Sigmoid colon (tissue), 7 donors: ENCODE data around the gene SDK2. TPM values are rescaled to one million over a fixed set of nuclear protein-coding genes. Genes with fewer than 3 reads are reported as not detected.

ENCODE experiments used
- DNase-seq: peaks from one replicate; pipeline ENCODE4 v3.0.0-alpha.2; 2019
- H3K27ac ChIP-seq, 4 donors: fragments of 200-600 bp; sonication (generic); one replicate each; pipeline ENCODE4 v1.5.1; 2016 to 2019; ENCODE audit warnings: mild to moderate bottlenecking in 1 of 4
- H3K27me3 ChIP-seq, 3 donors: fragments of 200-600 bp; sonication (generic); one replicate each; pipeline ENCODE4 v1.5.1; 2019; ENCODE audit warnings: mild to moderate bottlenecking in 1 of 3
- H3K36me3 ChIP-seq, 4 donors: fragments of 200-600 bp; sonication (generic); one replicate each; pipeline ENCODE4 v1.5.1; 2016 to 2019
- H3K4me1 ChIP-seq, 4 donors: fragments of 200-600 bp; sonication (generic); one replicate each; pipeline ENCODE4 v1.5.1; 2017 to 2019
- H3K4me3 ChIP-seq, 4 donors: fragments of 200-600 bp; sonication (generic); one replicate each; pipeline ENCODE4 v1.5.1; 2017 to 2019; ENCODE audit warnings: mild to moderate bottlenecking in 2 of 4, moderate library complexity in 1 of 4
- H3K9me3 ChIP-seq, 4 donors: fragments of 200-600 bp in 3 of 4; sonication (generic) in 3 of 4; one replicate each; pipeline versions ENCODE4 v1.5.1 to v1.6.1; 2013 to 2019
- EP300 ChIP-seq, 4 donors: sonication (generic); formaldehyde crosslinking; IDR thresholded peaks; one replicate each; pipeline ENCODE4 v1.6.1; 2017; ENCODE audit warnings: antibody characterized with exemption in 4 of 4
- POLR2A ChIP-seq, 2 donors: fragments of 450-650 bp; IDR thresholded peaks; one replicate each; pipeline ENCODE4 v1.6.1; 2016; ENCODE audit warnings: antibody characterized with exemption in 2 of 2, mild to moderate bottlenecking in 2 of 2, moderate library complexity in 2 of 2
- POLR2AphosphoS5 ChIP-seq, 4 donors: sonication (generic); formaldehyde crosslinking; IDR thresholded peaks; one replicate each; pipeline ENCODE4 v1.6.1; 2017; ENCODE audit warnings: antibody characterized with exemption in 4 of 4
- WGBS, 2 donors: extraction: QIAGEN DNeasy Blood & Tissue Kit; methylation state at CpG; one replicate each; pipeline ENCODE4 v1.1.7; 2013; 5-methylcytosine and 5-hydroxymethylcytosine counted together
- intact Hi-C: fragments of 100-400 bp; cut with DNase I; formaldehyde crosslinking; loops from one replicate; pipeline ENCODE4 v1.15.1; 2023
- polyA plus RNA-seq, 3 donors: library from polyadenylated mRNA; stranded (reverse); fragments of 200-250 nt; gene quantifications; one replicate each; pipeline ENCODE4 v1.2.3, GENCODE V29; 2013
- total RNA-seq, 4 donors: library from RNA; depleted of rRNA; stranded (reverse); fragments of >200 nt; gene quantifications; one replicate each; pipeline ENCODE4 v1.1.0, GENCODE V29; 2016
- TF ChIP-seq, protein P1 (sequence below), 4 experiments: fragments of 450-650 bp in 3 of 4; fragments of 200-600 bp in 1 of 4; IDR thresholded peaks; one replicate each; pipeline ENCODE4 v1.5.1; 2016 to 2019; ENCODE audit warnings: antibody characterized with exemption in 4 of 4, mild to moderate bottlenecking in 3 of 4, moderate library complexity in 2 of 4
- donor health status: healthy with polysubstance abuse.
- donor health status: Bipolar disorder and iron deficiency.
- donor health status: healthy.

The SDK2 gene
- total and polyA plus RNA-seq, 7 donors: under 0.01 to 1.9 (median 0.71) TPM

DNA sequence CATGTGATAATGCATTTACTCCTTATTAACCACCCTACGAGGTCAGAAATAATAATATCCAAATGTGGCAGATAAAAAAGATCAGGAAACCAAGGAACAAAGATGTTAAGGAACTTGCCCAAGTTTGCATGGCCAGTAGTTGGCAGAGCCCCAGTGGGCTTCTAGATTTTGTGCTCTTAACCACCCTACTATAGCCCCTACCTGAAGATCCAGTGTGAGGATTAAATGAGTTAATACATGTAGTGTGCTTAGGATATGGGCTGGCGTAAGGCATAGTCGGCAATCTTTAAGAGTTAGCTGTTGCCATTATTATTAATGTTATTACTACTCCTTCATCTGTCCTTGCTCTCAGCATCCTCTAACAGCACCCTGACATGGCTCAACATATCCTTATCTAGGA lies 153.4 kb downstream of the SDK2 start:
- intact Hi-C loops: no loop called here
- Histone ChIP-seq H3K27ac (no peak overlapping the region), H3K4me1 (no peaks in the 10 kb centered on the region), H3K27me3 (peaks cover 0 to 29% (median 0%) of the 10 kb centered on the region in 3 donors), H3K36me3 (no peaks in the 10 kb centered on the region), H3K4me3 (no peak overlapping the region), H3K9me3 (no peaks in the 10 kb centered on the region)
- no peak for TF ChIP-seq EP300 (IDR thresholded peaks at IDR 0.05)
- TF ChIP-seq, protein P1, sequence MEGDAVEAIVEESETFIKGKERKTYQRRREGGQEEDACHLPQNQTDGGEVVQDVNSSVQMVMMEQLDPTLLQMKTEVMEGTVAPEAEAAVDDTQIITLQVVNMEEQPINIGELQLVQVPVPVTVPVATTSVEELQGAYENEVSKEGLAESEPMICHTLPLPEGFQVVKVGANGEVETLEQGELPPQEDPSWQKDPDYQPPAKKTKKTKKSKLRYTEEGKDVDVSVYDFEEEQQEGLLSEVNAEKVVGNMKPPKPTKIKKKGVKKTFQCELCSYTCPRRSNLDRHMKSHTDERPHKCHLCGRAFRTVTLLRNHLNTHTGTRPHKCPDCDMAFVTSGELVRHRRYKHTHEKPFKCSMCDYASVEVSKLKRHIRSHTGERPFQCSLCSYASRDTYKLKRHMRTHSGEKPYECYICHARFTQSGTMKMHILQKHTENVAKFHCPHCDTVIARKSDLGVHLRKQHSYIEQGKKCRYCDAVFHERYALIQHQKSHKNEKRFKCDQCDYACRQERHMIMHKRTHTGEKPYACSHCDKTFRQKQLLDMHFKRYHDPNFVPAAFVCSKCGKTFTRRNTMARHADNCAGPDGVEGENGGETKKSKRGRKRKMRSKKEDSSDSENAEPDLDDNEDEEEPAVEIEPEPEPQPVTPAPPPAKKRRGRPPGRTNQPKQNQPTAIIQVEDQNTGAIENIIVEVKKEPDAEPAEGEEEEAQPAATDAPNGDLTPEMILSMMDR (IDR thresholded peaks at IDR 0.05): no peak
- TF ChIP-seq POLR2A (IDR thresholded peaks at IDR 0.05): no peak
- no peak for TF ChIP-seq POLR2AphosphoS5 (IDR thresholded peaks at IDR 0.05)
- 88 to 92% methylated on average over 3 of the region's 3 CpGs for whole genome bisulfite sequencing, 2 donors
- no peak for DNase-seq

GRCh38 chr17:73489991-73490390 lies 154.3 kb downstream of the SDK2 start:
- Histone ChIP-seq H3K4me3 (no peak overlapping the region), H3K27ac (no peak overlapping the region), H3K36me3 (no peaks in the 10 kb centered on the region), H3K9me3 (peaks cover 0 to 7% (median 2%) of the 10 kb centered on the region in 4 donors), H3K4me1 (no peaks in the 10 kb centered on the region), H3K27me3 (peaks cover 0 to 28% (median 0%) of the 10 kb centered on the region in 3 donors)
- TF ChIP-seq, protein P1 (IDR thresholded peaks at IDR 0.05): no peak
- no peak for TF ChIP-seq EP300 (IDR thresholded peaks at IDR 0.05)
- no peak for TF ChIP-seq POLR2AphosphoS5 (IDR thresholded peaks at IDR 0.05)
- TF ChIP-seq POLR2A (IDR thresholded peaks at IDR 0.05): no peak
- no peak for DNase-seq
- 90 to 91% methylated on average over 9 of the region's 9 CpGs for WGBS, 2 donors
- intact Hi-C loops: no loop called here

DNA sequence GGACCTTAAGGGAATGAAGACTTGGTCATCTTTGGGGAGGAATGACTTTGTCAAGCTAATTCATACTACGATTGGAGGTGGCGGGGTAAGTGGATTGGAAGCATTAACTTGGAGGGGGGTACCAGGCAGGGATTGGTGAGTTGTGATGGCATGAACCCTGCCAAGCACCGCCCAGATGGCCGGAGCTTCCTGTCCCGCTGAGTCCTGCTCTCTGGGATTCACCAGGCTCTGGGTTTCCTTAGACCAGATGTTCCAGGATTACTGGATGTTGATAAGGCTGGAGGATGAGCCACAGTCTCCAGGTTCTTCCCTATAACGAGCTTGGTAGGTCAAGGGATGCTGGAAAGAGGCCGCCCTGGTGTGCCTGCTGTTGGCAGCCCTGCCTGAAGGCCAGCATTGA lies 154.9 kb downstream of the SDK2 start:
- Histone ChIP-seq H3K27ac (no peak overlapping the region), H3K9me3 (peaks cover 0 to 7% (median 3%) of the 10 kb centered on the region in 4 donors), H3K27me3 (peaks cover 0 to 24% (median 0%) of the 10 kb centered on the region in 3 donors), H3K4me3 (no peak overlapping the region), H3K4me1 (no peaks in the 10 kb centered on the region), H3K36me3 (no peaks in the 10 kb centered on the region)
- no peak for DNase-seq
- intact Hi-C loops: no loop called here
- TF ChIP-seq POLR2A (IDR thresholded peaks at IDR 0.05) (no peak), EP300 (IDR thresholded peaks at IDR 0.05) (no peak), POLR2AphosphoS5 (IDR thresholded peaks at IDR 0.05) (no peak)
- TF ChIP-seq, protein P1 (IDR thresholded peaks at IDR 0.05): no peak
- WGBS, 2 donors: 84 to 85% methylated on average over 7 of the region's 7 CpGs

DNA sequence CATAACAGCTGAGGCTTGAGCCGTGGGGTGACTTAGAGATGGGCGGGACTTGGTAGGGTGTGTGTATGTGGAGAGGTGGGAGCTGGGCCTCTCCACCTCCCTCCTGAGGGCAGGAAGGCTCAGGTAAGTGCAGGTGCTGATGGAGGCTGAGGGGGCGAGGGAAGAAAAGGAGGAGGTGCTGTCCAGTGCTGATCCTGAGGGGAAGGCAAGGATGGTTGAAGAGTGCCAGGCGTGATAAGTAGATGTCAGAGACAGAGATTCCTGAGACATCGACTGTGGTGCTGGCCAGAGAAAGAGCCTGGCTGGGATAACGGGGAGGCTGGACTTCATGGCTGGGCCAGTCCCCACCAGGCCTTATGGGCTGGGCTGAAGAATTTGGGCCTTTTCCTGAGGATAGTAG lies 159.1 kb downstream of the SDK2 start:
- Histone ChIP-seq H3K36me3 (no peaks in the 10 kb centered on the region), H3K4me1 (no peaks in the 10 kb centered on the region), H3K9me3 (peaks cover 0 to 7% (median 3%) of the 10 kb centered on the region in 4 donors), H3K27me3 (peaks cover 0 to 7% (median 0%) of the 10 kb centered on the region in 3 donors), H3K27ac (no peak overlapping the region), H3K4me3 (no peak overlapping the region)
- no peak for DNase-seq
- TF ChIP-seq POLR2A (IDR thresholded peaks at IDR 0.05) (no peak), POLR2AphosphoS5 (IDR thresholded peaks at IDR 0.05) (no peak)
- TF ChIP-seq, protein P1 (IDR thresholded peaks at IDR 0.05): no peak
- 80 to 91% methylated on average over 6 of the region's 6 CpGs for WGBS, 2 donors
- intact Hi-C loops: no loop called here

DNA sequence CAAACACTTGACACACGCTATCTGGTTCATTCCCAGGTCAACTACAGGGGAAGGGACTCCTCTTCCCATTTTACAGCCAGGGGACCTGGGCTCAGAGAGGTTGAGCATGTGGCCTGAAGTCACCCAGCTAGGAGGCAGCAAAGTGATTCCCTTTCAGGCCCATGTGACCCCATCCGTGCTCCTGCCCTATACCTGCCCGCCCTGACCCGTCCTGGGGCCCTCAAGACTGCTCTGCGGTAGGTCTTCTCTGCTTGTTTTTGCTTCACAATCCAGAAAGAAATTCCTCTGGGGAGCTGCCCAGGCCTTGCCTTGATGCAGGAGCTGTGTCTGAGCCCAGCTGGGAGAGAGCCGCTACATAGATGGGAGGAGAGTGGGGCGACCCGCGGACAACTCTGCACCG lies 161.4 kb downstream of the SDK2 start:
- Histone ChIP-seq H3K27ac (no peak overlapping the region), H3K36me3 (no peaks in the 10 kb centered on the region), H3K4me1 (no peaks in the 10 kb centered on the region), H3K4me3 (no peak overlapping the region), H3K27me3 (peaks cover 0 to 7% (median 0%) of the 10 kb centered on the region in 3 donors), H3K9me3 (peaks cover 0 to 7% (median 3%) of the 10 kb centered on the region in 4 donors)
- TF ChIP-seq, protein P1 (IDR thresholded peaks at IDR 0.05): no peak
- no peak for TF ChIP-seq POLR2AphosphoS5 (IDR thresholded peaks at IDR 0.05)
- TF ChIP-seq POLR2A (IDR thresholded peaks at IDR 0.05): no peak
- 83 to 89% methylated on average over 10 of the region's 10 CpGs for WGBS, 2 donors
- DNase-seq: no peak
- intact Hi-C loops: no loop called here
